Measurements from ENCODE around the gene BBOX1.
"Not testable (repeated sequence)": the region's sequence is repeated elsewhere in the genome, so short reads cannot be mapped to it uniquely, and the experiment has no call there.

DNA sequence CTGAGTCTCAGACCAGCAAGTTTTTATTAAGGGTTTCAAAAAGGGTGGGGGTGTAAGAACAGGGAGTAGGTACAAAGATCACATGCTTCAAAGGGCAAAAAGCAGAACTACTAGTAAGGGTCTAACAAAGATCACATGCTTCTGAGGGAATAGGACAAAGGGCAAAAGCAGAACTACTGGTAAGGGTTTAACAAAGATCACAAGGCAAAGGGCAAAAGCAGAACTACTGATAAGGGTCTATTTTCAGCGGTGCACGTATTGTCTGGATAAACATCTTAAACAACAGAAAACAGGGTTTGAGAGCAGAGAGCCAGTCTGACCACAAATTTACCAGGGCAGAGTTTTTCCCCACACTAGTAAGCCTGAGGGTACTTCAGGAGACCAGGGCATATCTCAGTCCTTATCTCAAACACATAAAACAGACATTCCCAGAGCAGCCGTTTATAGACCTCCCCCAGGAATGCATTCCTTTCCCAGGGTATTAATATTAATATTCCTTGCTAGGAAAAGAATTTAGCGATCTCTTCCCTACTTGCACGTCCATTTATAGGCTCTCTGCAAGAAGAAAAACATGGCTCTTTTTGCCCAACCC is 49.8 kb downstream of the BBOX1 start:
- TF ChIP-seq NFRKB (IDR thresholded peaks at IDR 0.05); SUZ12 (IDR thresholded peaks at IDR 0.05); FOXA1 (IDR thresholded peaks at IDR 0.05); HDGF (IDR thresholded peaks at IDR 0.05; ENCODE audit: borderline replicate concordance); CTBP1 (IDR thresholded peaks at IDR 0.05; ENCODE audit: borderline replicate concordance); TARDBP (IDR thresholded peaks at IDR 0.05); FOXK2 (IDR thresholded peaks at IDR 0.05); LEF1 (IDR thresholded peaks at IDR 0.05; ENCODE audit: borderline replicate concordance); FOXM1 (IDR thresholded peaks at IDR 0.05; ENCODE audit: borderline replicate concordance); ARNT (IDR thresholded peaks at IDR 0.05): not testable (repeated sequence)

Measured in HEK293T (cell line).